GM18517 (cell line): Measurements from ENCODE around the gene TTC23.

ENCODE experiments used
- ATAC-seq: cut with Tn5 transposase; IDR thresholded peaks from one replicate; pipeline ENCODE4 v1.9.1; 2021; ENCODE audit warnings: mild to moderate bottlenecking, moderate library complexity; ENCODE audit not compliant: unreplicated experiment

The TTC23 gene

GRCh38 chr15:99249270-99249841, at the start of gene TTC23:
Gene TTC23 (minus strand): TSS chr15:99249581. CDS start chr15:99228712, 20,869 bp downstream.
- no peak for ATAC-seq

GRCh38 chr15:99296386-99296785, 47.0 kb upstream of the TTC23 start:
- ATAC-seq, result no peak

GRCh38 chr15:99295840-99296239, 46.5 kb upstream of the TTC23 start:
- no peak for ATAC-seq

- ATAC-seq, result no peak
Observed at GRCh38 chr15:99291643-99292042, 42.3 kb upstream of the TTC23 start.

- no peak for ATAC-seq
Observed at GRCh38 chr15:99283717-99284116, 34.3 kb upstream of the TTC23 start.

- ATAC-seq, result no peak
Observed at GRCh38 chr15:99282586-99282985, 33.2 kb upstream of the TTC23 start.

- ATAC-seq, result no peak
Observed at GRCh38 chr15:99282121-99282520, 32.7 kb upstream of the TTC23 start.

GRCh38 chr15:99279827-99280226, 30.4 kb upstream of the TTC23 start:
- ATAC-seq, result no peak

GRCh38 chr15:99279290-99279689, 29.9 kb upstream of the TTC23 start:
- no peak for ATAC-seq

GRCh38 chr15:99275525-99276128, 26.2 kb upstream of the TTC23 start:
- no peak for ATAC-seq

GRCh38 chr15:99275061-99275460, 25.7 kb upstream of the TTC23 start:
- ATAC-seq, result no peak

- ATAC-seq, result no peak
Observed at GRCh38 chr15:99273801-99274200, 24.4 kb upstream of the TTC23 start.

GRCh38 chr15:99268431-99268830, 19.1 kb upstream of the TTC23 start:
- no peak for ATAC-seq

GRCh38 chr15:99267957-99268356, 18.6 kb upstream of the TTC23 start:
- no peak for ATAC-seq

GRCh38 chr15:99265541-99266070, 16.2 kb upstream of the TTC23 start:
- no peak for ATAC-seq

- ATAC-seq, result no peak
Observed at GRCh38 chr15:99264125-99264524, 14.7 kb upstream of the TTC23 start.

- ATAC-seq, result no peak
Observed at GRCh38 chr15:99257107-99257750, 7.8 kb upstream of the TTC23 start.

GRCh38 chr15:99253381-99254090, 4.2 kb upstream of the TTC23 start:
- ATAC-seq, result no peak

GRCh38 chr15:99252326-99252725, 2.9 kb upstream of the TTC23 start:
- ATAC-seq, result no peak

- ATAC-seq, result peak; percentile 96
Observed at GRCh38 chr15:99250857-99251841, 1.8 kb upstream of the TTC23 start, which contains the start of gene LRRC28. Gene LRRC28 (plus strand): TSS chr15:99251481. CDS start chr15:99255958, 4,477 bp downstream.
